Neural progenitor cell (in vitro differentiated cells): ENCODE results near the gene AMD1. TPM values are rescaled to one million over a fixed set of nuclear protein-coding genes. Genes with fewer than 3 reads are reported as not detected.

ENCODE experiments used
- DNase-seq: peaks from one replicate; pipeline ENCODE4 v3.0.0-alpha.2; 2016; ENCODE audit warnings: low spot score
- H2AFZ ChIP-seq: fragments of 200-600 bp; sonication (generic); replicated peaks from 2 replicates; pipeline ENCODE4 v1.6.1; 2016; ENCODE audit warnings: antibody characterized with exemption
- H3F3A ChIP-seq: fragments of 200-600 bp; sonication (generic); 2 replicates; pipeline ENCODE4 v1.6.1; 2016; ENCODE audit warnings: antibody characterized with exemption, low read depth
- H3K27ac ChIP-seq: fragments of 200-600 bp; sonication (generic); 2 replicates; pipeline ENCODE4 v1.5.1; 2016; ENCODE audit warnings: mild to moderate bottlenecking
- H3K27me3 ChIP-seq: fragments of 200-600 bp; sonication (generic); 2 replicates; pipeline ENCODE4 v1.6.1; 2016; ENCODE audit warnings: mild to moderate bottlenecking, moderate library complexity
- H3K36me3 ChIP-seq: fragments of 200-600 bp; sonication (generic); 2 replicates; pipeline ENCODE4 v1.5.1; 2016
- H3K4me1 ChIP-seq: fragments of 200-600 bp; sonication (generic); 2 replicates; pipeline ENCODE4 v1.6.1; 2016; ENCODE audit warnings: mixed run types
- H3K4me2 ChIP-seq: fragments of 200-600 bp; sonication (generic); 2 replicates; pipeline ENCODE4 v1.6.1; 2016
- H3K4me3 ChIP-seq: fragments of 200-600 bp; sonication (generic); 2 replicates; pipeline ENCODE4 v1.5.1; 2016
- H3K79me2 ChIP-seq: fragments of 200-600 bp; sonication (generic); 2 replicates; pipeline ENCODE4 v1.6.1; 2016; ENCODE audit warnings: low read depth
- H3K9ac ChIP-seq: fragments of 200-600 bp; sonication (generic); 2 replicates; pipeline ENCODE4 v1.6.1; 2016
- H3K9me3 ChIP-seq: fragments of 200-600 bp; sonication (generic); 2 replicates; pipeline ENCODE4 v1.5.1; 2016; ENCODE audit warnings: low read depth
- H4K20me1 ChIP-seq: fragments of 200-600 bp; sonication (generic); 2 replicates; pipeline ENCODE4 v1.6.1; 2016; ENCODE audit warnings: low read depth
- H3K27ac Mint-ChIP-seq: 3 replicates; pipeline ENCODE4 v1.8.0; 2021; ENCODE audit warnings: mixed read lengths
- H3K27me3 Mint-ChIP-seq: 2 replicates; pipeline ENCODE4 v1.8.0; 2022; ENCODE audit warnings: low read depth, mild to moderate bottlenecking, inconsistent platforms, moderate library complexity, mixed read lengths; ENCODE audit not compliant: insufficient read depth
- H3K36me3 Mint-ChIP-seq: 3 replicates; pipeline ENCODE4 v1.8.0; 2021; ENCODE audit warnings: mixed read lengths
- H3K4me1 Mint-ChIP-seq: 3 replicates; pipeline ENCODE4 v1.8.0; 2021; ENCODE audit warnings: mixed read lengths
- H3K4me3 Mint-ChIP-seq: 3 replicates; pipeline ENCODE4 v1.8.0; 2021; ENCODE audit warnings: mild to moderate bottlenecking, moderate library complexity, mixed read lengths
- H3K9me3 Mint-ChIP-seq: 3 replicates; pipeline ENCODE4 v1.8.0; 2020; ENCODE audit warnings: mixed read lengths
- EZH2 ChIP-seq: fragments of 200-600 bp; sonication (generic); IDR thresholded peaks from 2 replicates; pipeline ENCODE4 v1.6.1; 2017; ENCODE audit warnings: antibody characterized with exemption, mild to moderate bottlenecking, moderate library complexity
- EZH2phosphoT487 ChIP-seq: fragments of 200-600 bp; sonication (generic); IDR thresholded peaks from 2 replicates; pipeline ENCODE4 v1.6.1; 2017; ENCODE audit warnings: antibody characterized with exemption
- total RNA-seq: library from RNA; depleted of rRNA; stranded (reverse); fragments of >200 nt; gene quantifications from 2 replicates; pipeline ENCODE4 v1.2.3, GENCODE V29; 2015; ENCODE audit warnings: low replicate concordance
- TF ChIP-seq, protein P1 (sequence below): fragments of 200-600 bp; sonication (generic); IDR thresholded peaks from 2 replicates; pipeline ENCODE4 v1.5.1; 2017; ENCODE audit warnings: antibody characterized with exemption, mild to moderate bottlenecking

The AMD1 gene
- total RNA-seq, 1 donor from 2014 or later, result 142 TPM

GRCh38 chr6:110864824-110865223 lies 9.8 kb upstream of the AMD1 start:
- Histone ChIP-seq H3K27ac (no peak overlapping the region), H3K4me2 (peak overlapping the region; percentile 15), H4K20me1 (no peaks in the 10 kb centered on the region), H3K4me3 (no peak overlapping the region), H3K9me3 (no peaks in the 10 kb centered on the region), H3K4me1 (peaks cover 17% of the 10 kb centered on the region), H3K27me3 (no peaks in the 10 kb centered on the region), H3K79me2 (no peaks in the 10 kb centered on the region), H3K36me3 (no peaks in the 10 kb centered on the region), H3F3A (peaks cover 10% of the 10 kb centered on the region), H2AFZ (peak overlapping the region; percentile 57), H3K9ac (no peak overlapping the region)
- peaks cover 2% of the 10 kb centered on the region for H3K9me3 Mint-ChIP-seq
- no peaks in the 10 kb centered on the region for H3K36me3 Mint-ChIP-seq
- no peak overlapping the region for H3K27ac Mint-ChIP-seq
- TF ChIP-seq, protein P1, sequence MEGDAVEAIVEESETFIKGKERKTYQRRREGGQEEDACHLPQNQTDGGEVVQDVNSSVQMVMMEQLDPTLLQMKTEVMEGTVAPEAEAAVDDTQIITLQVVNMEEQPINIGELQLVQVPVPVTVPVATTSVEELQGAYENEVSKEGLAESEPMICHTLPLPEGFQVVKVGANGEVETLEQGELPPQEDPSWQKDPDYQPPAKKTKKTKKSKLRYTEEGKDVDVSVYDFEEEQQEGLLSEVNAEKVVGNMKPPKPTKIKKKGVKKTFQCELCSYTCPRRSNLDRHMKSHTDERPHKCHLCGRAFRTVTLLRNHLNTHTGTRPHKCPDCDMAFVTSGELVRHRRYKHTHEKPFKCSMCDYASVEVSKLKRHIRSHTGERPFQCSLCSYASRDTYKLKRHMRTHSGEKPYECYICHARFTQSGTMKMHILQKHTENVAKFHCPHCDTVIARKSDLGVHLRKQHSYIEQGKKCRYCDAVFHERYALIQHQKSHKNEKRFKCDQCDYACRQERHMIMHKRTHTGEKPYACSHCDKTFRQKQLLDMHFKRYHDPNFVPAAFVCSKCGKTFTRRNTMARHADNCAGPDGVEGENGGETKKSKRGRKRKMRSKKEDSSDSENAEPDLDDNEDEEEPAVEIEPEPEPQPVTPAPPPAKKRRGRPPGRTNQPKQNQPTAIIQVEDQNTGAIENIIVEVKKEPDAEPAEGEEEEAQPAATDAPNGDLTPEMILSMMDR, result no peak
- TF ChIP-seq EZH2 (no peak), EZH2phosphoT487 (no peak)
- peaks cover 9% of the 10 kb centered on the region for H3K4me1 Mint-ChIP-seq
- H3K27me3 Mint-ChIP-seq, result no peaks in the 10 kb centered on the region
- DNase-seq, result peak; percentile 11
- H3K4me3 Mint-ChIP-seq, result no peak overlapping the region

DNA sequence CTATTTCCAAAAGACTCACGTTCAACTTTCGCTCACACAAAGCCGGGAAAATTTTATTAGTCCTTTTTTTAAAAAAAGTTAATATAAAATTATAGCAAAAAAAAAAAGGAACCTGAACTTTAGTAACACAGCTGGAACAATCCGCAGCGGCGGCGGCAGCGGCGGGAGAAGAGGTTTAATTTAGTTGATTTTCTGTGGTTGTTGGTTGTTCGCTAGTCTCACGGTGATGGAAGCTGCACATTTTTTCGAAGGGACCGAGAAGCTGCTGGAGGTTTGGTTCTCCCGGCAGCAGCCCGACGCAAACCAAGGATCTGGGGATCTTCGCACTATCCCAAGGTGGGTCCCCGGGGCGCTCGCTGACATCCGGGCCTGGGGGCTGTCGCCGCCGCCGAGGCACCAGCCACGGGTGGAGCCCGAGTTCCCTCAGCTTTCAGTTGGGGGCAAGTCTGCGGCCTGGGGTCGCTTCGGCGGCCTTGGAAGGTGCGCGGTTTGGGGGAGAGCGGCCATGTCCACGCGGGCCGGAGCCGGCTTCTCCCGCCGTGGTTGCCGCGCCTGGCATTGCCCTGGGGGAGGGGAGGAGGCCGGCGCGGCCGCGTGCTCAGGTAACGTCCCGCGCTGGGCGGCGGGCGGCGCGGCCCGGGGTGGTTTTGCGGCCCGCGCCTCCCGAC lies 429 bp downstream of the AMD1 start:
- peak overlapping the region; percentile 73 for H3K4me2 ChIP-seq
- peak overlapping the region; percentile 81 for H3K27ac ChIP-seq
- Mint-ChIP-seq H3K9me3 (no peaks in the 10 kb centered on the region), H3K4me3 (peak overlapping the region; percentile 99), H3K27me3 (no peaks in the 10 kb centered on the region), H3K27ac (peak overlapping the region; percentile 98), H3K36me3 (peaks cover 1% of the 10 kb centered on the region), H3K4me1 (peaks cover 38% of the 10 kb centered on the region)
- H3F3A ChIP-seq, result peaks cover 33% of the 10 kb centered on the region
- TF ChIP-seq EZH2phosphoT487 (no peak), EZH2 (no peak)
- TF ChIP-seq, protein P1, result no peak
- peaks cover 49% of the 10 kb centered on the region for H3K4me1 ChIP-seq
- DNase-seq, result peak; percentile 51
- H3K27me3 ChIP-seq, result no peaks in the 10 kb centered on the region
- H4K20me1 ChIP-seq, result peaks cover 50% of the 10 kb centered on the region
- H3K4me3 ChIP-seq, result peak overlapping the region; percentile 83
- no peaks in the 10 kb centered on the region for H3K36me3 ChIP-seq
- peaks cover 66% of the 10 kb centered on the region for H3K79me2 ChIP-seq
- H2AFZ ChIP-seq, result no peak overlapping the region
- H3K9me3 ChIP-seq, result no peaks in the 10 kb centered on the region
- H3K9ac ChIP-seq, result peak overlapping the region; percentile 82

GRCh38 chr6:110875548-110876169 lies 1.1 kb downstream of the AMD1 start:
- Histone ChIP-seq H3K27me3 (no peaks in the 10 kb centered on the region), H4K20me1 (peaks cover 57% of the 10 kb centered on the region), H3K4me3 (peak overlapping the region; percentile 83), H3K9ac (peak overlapping the region; percentile 82), H3K27ac (peak overlapping the region; percentile 81), H3K4me2 (peak overlapping the region; percentile 73), H2AFZ (no peak overlapping the region), H3F3A (peaks cover 33% of the 10 kb centered on the region), H3K36me3 (no peaks in the 10 kb centered on the region), H3K9me3 (no peaks in the 10 kb centered on the region), H3K4me1 (peaks cover 49% of the 10 kb centered on the region), H3K79me2 (peaks cover 73% of the 10 kb centered on the region)
- Mint-ChIP-seq H3K36me3 (peaks cover 5% of the 10 kb centered on the region), H3K4me1 (peaks cover 42% of the 10 kb centered on the region), H3K9me3 (no peaks in the 10 kb centered on the region), H3K27me3 (no peaks in the 10 kb centered on the region), H3K4me3 (peak overlapping the region; percentile 91), H3K27ac (peak overlapping the region; percentile 44)
- peak; percentile 75 for DNase-seq
- TF ChIP-seq, protein P1, result no peak
- TF ChIP-seq EZH2phosphoT487 (no peak), EZH2 (no peak)
